Measurements from ENCODE around the gene SIVA1. TPM values are rescaled to one million over a fixed set of nuclear protein-coding genes. Genes with fewer than 3 reads are reported as not detected.

SIVA1 gene
- total and polyA plus RNA-seq, 2 donors (not counting 1 experiment from before 2014, with no cell fraction given) = 50.7 to 123 TPM

GRCh38 chr14:104766256-104766862, 13.4 kb downstream of the SIVA1 start:
- Mint-ChIP-seq H3K4me1 (peaks cover 8% of the 10 kb centered on the region), H3K4me3 (no peak overlapping the region), H3K27ac (no peak overlapping the region), H3K27me3 (no peaks in the 10 kb centered on the region), H3K9me3 (ENCODE audit: insufficient read depth) (no peaks in the 10 kb centered on the region)
- no peak for ATAC-seq (ENCODE audit: low read depth)
- Histone ChIP-seq H3K36me3 (replicated peaks in 1 of 2; ENCODE audit: control extremely low read depth in 1 of 2, control insufficient read depth in 1 of 2, extremely low read depth in 1 of 2, insufficient read depth in 2 of 2, low read length in 1 of 2) (peaks cover 0 to 6% of the 10 kb centered on the region in 2 experiments), H3K79me2 (ENCODE audit: control insufficient read depth, insufficient read depth, low read length) (no peaks in the 10 kb centered on the region), H3K4me2 (replicated peaks; ENCODE audit: low read depth, low read length, poor library complexity, severe bottlenecking) (no peak overlapping the region), H3K4me3 (ENCODE audit: control extremely low read depth in 1 of 5, extremely low read depth in 1 of 5, insufficient read depth in 1 of 5, low read depth in 2 of 5, low read length in 4 of 5) (no peak overlapping the region), H2AFZ (ENCODE audit: insufficient read depth, low read depth, low read length, poor library complexity, severe bottlenecking) (no peak overlapping the region), H3K9me3 (ENCODE audit: control extremely low read depth in 1 of 3, control insufficient read depth in 2 of 3, insufficient read depth in 1 of 3, low read length in 2 of 3) (peaks cover 0 to 9% (median 3%) of the 10 kb centered on the region in 3 donors), H3K4me1 (ENCODE audit: control insufficient read depth in 2 of 2, insufficient read depth in 2 of 2, low read length in 2 of 2) (peaks cover 0 to 8% of the 10 kb centered on the region in 2 donors), H3K9ac (ENCODE audit: low read length) (no peak overlapping the region), H4K20me1 (ENCODE audit: control insufficient read depth, insufficient read depth, low read length, poor library complexity, severe bottlenecking) (peaks cover under 1% of the 10 kb centered on the region), H3K27ac (ENCODE audit: low read length in 2 of 2) (no peak overlapping the region), H3K27me3 (replicated peaks in 1 of 4; ENCODE audit: control extremely low read depth in 1 of 4, control insufficient read depth in 3 of 4, insufficient read depth in 4 of 4, low read length in 3 of 4) (no peaks in the 10 kb centered on the region)
- ChIA-PET CTCF (interaction anchor here (0.8 to 6.1 kb wide), 5 partner anchors 10 to 321 kb away, joined by 3 to 89 read pairs (median 3); partner anchors contain the start of gene SIVA1), POLR2A (no interaction called here)
- DNase-seq = no peak
- WGBS (ENCODE audit: insufficient coverage) = 100% methylated on average over 1 of the region's 4 CpGs
- TF ChIP-seq CTCF (IDR thresholded peaks at IDR 0.05) (no peak), EZH2 (IDR thresholded peaks at IDR 0.05; ENCODE audit: borderline replicate concordance, insufficient read depth, low read depth, low read length, poor library complexity, severe bottlenecking) (no peak)
- intact Hi-C loops (cut with micrococcal nuclease) = no loop called here

GRCh38 chr14:104766863-104767633, 14.1 kb downstream of the SIVA1 start:
- no peaks in the 10 kb centered on the region for H3K27me3 ChIP-seq (replicated peaks in 1 of 4; ENCODE audit: control extremely low read depth in 1 of 4, control insufficient read depth in 3 of 4, insufficient read depth in 4 of 4, low read length in 3 of 4)
- WGBS (ENCODE audit: insufficient coverage) = 87% methylated on average over 12 of the region's 15 CpGs
- H3K79me2 ChIP-seq (ENCODE audit: control insufficient read depth, insufficient read depth, low read length) = no peaks in the 10 kb centered on the region

More at GRCh38 chr14:104766863-104767633, 14.1 kb downstream of the SIVA1 start:
- no peak overlapping the region for H3K9ac ChIP-seq (ENCODE audit: low read length)
- intact Hi-C loops (cut with micrococcal nuclease) = no loop called here
- no peaks in the 10 kb centered on the region for H4K20me1 ChIP-seq (ENCODE audit: control insufficient read depth, insufficient read depth, low read length, poor library complexity, severe bottlenecking)
- DNase-seq (no peak), ATAC-seq (ENCODE audit: low read depth) (no peak)
- no peak overlapping the region for H3K4me3 ChIP-seq (ENCODE audit: control extremely low read depth in 1 of 5, extremely low read depth in 1 of 5, insufficient read depth in 1 of 5, low read depth in 2 of 5, low read length in 4 of 5)
- Mint-ChIP-seq H3K9me3 (ENCODE audit: insufficient read depth) (no peaks in the 10 kb centered on the region), H3K27me3 (no peaks in the 10 kb centered on the region), H3K27ac (no peak overlapping the region), H3K4me3 (no peak overlapping the region), H3K4me1 (peaks cover 8% of the 10 kb centered on the region)
- H3K27ac ChIP-seq (ENCODE audit: low read length in 2 of 2) = no peak overlapping the region
- peaks cover 0 to 8% of the 10 kb centered on the region in 2 donors for H3K4me1 ChIP-seq (ENCODE audit: control insufficient read depth in 2 of 2, insufficient read depth in 2 of 2, low read length in 2 of 2)
- TF ChIP-seq EZH2 (IDR thresholded peaks at IDR 0.05; ENCODE audit: borderline replicate concordance, insufficient read depth, low read depth, low read length, poor library complexity, severe bottlenecking) (no peak), CTCF (IDR thresholded peaks at IDR 0.05) (no peak)
- no peak overlapping the region for H3K4me2 ChIP-seq (replicated peaks; ENCODE audit: low read depth, low read length, poor library complexity, severe bottlenecking)
- POLR2A ChIA-PET = no interaction called here
- peaks cover 0 to 14% (median 3%) of the 10 kb centered on the region in 3 donors for H3K9me3 ChIP-seq (ENCODE audit: control extremely low read depth in 1 of 3, control insufficient read depth in 2 of 3, insufficient read depth in 1 of 3, low read length in 2 of 3)
- peaks cover 0 to 12% of the 10 kb centered on the region in 2 experiments for H3K36me3 ChIP-seq (replicated peaks in 1 of 2; ENCODE audit: control extremely low read depth in 1 of 2, control insufficient read depth in 1 of 2, extremely low read depth in 1 of 2, insufficient read depth in 2 of 2, low read length in 1 of 2)
- H2AFZ ChIP-seq (ENCODE audit: insufficient read depth, low read depth, low read length, poor library complexity, severe bottlenecking) = no peak overlapping the region
- CTCF ChIA-PET = interaction anchor here (0.7 to 6.1 kb wide), 4 partner anchors 10 to 109 kb away, joined by 3 to 89 read pairs (median 3); partner anchors contain the start of gene SIVA1
